ENCODE measurements around the gene LAMA5.

LAMA5 gene

DNA sequence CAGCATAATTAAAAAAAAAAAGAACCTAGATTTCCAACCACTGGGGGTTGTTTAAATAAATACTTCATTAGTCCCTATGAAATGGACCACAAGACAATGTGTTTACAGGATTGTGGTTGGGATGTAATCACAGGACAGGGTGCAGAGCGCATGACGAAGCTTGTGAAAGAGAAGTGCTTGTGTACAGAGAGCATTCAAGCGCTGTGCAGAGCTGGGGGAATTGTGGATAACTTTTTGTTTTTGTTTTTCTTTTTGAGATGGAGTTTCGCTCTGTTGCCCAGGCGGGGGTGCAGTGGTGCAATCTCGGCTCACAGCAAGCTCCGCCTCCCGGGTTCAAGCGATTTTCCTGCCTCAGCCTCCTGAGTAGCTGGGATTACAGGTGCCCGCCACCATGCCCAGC, 22.3 kb downstream of the LAMA5 start:
- no peaks in the 10 kb centered on the region for H4K20me1 ChIP-seq (ENCODE audit: insufficient read depth, low read length)
- H3K9me2 ChIP-seq (replicated peaks; ENCODE audit: insufficient read depth, low read length), result no peaks in the 10 kb centered on the region
- peaks cover 10% of the 10 kb centered on the region for H3K4me1 ChIP-seq (ENCODE audit: low read length)
- H3K9ac ChIP-seq (ENCODE audit: low read length), result no peak overlapping the region
- H3K27ac ChIP-seq (ENCODE audit: low read length), result no peak overlapping the region
- TF ChIP-seq EZH2phosphoT487 (IDR thresholded peaks at IDR 0.05; ENCODE audit: low read length) (no peak), EZH2 (optimal IDR thresholded peaks at IDR 0.05; ENCODE audit: low read depth, low read length) (no peak), CTCF (IDR thresholded peaks at IDR 0.05; ENCODE audit: low read length) (no peak)
- no peak overlapping the region for H3K4me2 ChIP-seq (ENCODE audit: low read depth, low read length)
- H3K4me3 ChIP-seq (ENCODE audit: low read length), result no peak overlapping the region
- H3K36me3 ChIP-seq (replicated peaks; ENCODE audit: insufficient read depth, low read length), result no peaks in the 10 kb centered on the region; the same call in 1 of the 2 replicates
- peaks cover 20% of the 10 kb centered on the region for H3F3A ChIP-seq (ENCODE audit: insufficient read depth, low read length)
- H3K79me2 ChIP-seq (ENCODE audit: low read length), result peaks cover 5% of the 10 kb centered on the region; the same call in 1 of the 2 replicates
- H3K27me3 ChIP-seq (replicated peaks; ENCODE audit: insufficient read depth, low read length), result no peaks in the 10 kb centered on the region
- no peak overlapping the region for H2AFZ ChIP-seq (ENCODE audit: low read length)
- no peak for DNase-seq
- no peaks in the 10 kb centered on the region for H3K9me3 ChIP-seq (replicated peaks; ENCODE audit: insufficient read depth, low read length)

GRCh38 chr20:62344092-62344491, 23.0 kb downstream of the LAMA5 start:
- peaks cover 25% of the 10 kb centered on the region for H3F3A ChIP-seq (ENCODE audit: insufficient read depth, low read length)
- no peak for DNase-seq
- no peak for TF ChIP-seq EZH2 (optimal IDR thresholded peaks at IDR 0.05; ENCODE audit: low read depth, low read length)
- no peak for TF ChIP-seq CTCF (IDR thresholded peaks at IDR 0.05; ENCODE audit: low read length)
- no peak for TF ChIP-seq EZH2phosphoT487 (IDR thresholded peaks at IDR 0.05; ENCODE audit: low read length)

DNA sequence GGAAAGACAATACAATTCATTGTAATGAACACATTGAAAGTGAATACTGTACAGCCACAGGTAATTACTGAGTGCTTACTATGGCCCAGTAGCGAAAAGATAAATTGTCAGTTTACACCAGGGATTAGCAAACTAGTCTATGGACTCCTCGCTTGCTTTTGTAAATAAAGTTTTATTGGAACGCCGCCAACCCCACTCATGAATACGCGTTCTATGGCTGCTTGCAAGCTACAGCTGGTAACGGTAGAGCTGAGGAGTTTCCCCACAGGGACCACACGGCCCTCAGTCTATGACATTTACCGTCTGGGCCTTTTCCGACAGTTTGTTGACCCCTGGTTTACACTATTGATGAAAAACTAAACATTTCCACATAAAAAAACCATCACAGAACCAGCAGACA, 24.2 kb downstream of the LAMA5 start:
- DNase-seq, result no peak
- no peak overlapping the region for H3K27ac ChIP-seq (ENCODE audit: low read length)
- peaks cover 22% of the 10 kb centered on the region for H3K4me1 ChIP-seq (ENCODE audit: low read length)
- no peaks in the 10 kb centered on the region for H3K9me2 ChIP-seq (replicated peaks; ENCODE audit: insufficient read depth, low read length)
- H3F3A ChIP-seq (ENCODE audit: insufficient read depth, low read length), result peaks cover 37% of the 10 kb centered on the region
- H3K79me2 ChIP-seq (ENCODE audit: low read length), result peaks cover 5% of the 10 kb centered on the region; the same call in 1 of the 2 replicates
- H3K27me3 ChIP-seq (replicated peaks; ENCODE audit: insufficient read depth, low read length), result no peaks in the 10 kb centered on the region
- H3K4me3 ChIP-seq (ENCODE audit: low read length), result no peak overlapping the region
- H3K9ac ChIP-seq (ENCODE audit: low read length), result no peak overlapping the region
- H4K20me1 ChIP-seq (ENCODE audit: insufficient read depth, low read length), result no peaks in the 10 kb centered on the region
- no peak overlapping the region for H3K4me2 ChIP-seq (ENCODE audit: low read depth, low read length)
- no peaks in the 10 kb centered on the region for H3K9me3 ChIP-seq (replicated peaks; ENCODE audit: insufficient read depth, low read length)
- H2AFZ ChIP-seq (ENCODE audit: low read length), result no peak overlapping the region
- no peaks in the 10 kb centered on the region; the same call in 1 of the 2 replicates for H3K36me3 ChIP-seq (replicated peaks; ENCODE audit: insufficient read depth, low read length)
- no peak for TF ChIP-seq EZH2 (optimal IDR thresholded peaks at IDR 0.05; ENCODE audit: low read depth, low read length)
- no peak for TF ChIP-seq CTCF (IDR thresholded peaks at IDR 0.05; ENCODE audit: low read length)
- TF ChIP-seq EZH2phosphoT487 (IDR thresholded peaks at IDR 0.05; ENCODE audit: low read length), result no peak

More at GRCh38 chr20:62344092-62344491, 23.0 kb downstream of the LAMA5 start:
- H3K36me3 ChIP-seq (replicated peaks; ENCODE audit: insufficient read depth, low read length), result no peaks in the 10 kb centered on the region; the same call in 1 of the 2 replicates
- H3K4me3 ChIP-seq (ENCODE audit: low read length), result no peak overlapping the region
- no peaks in the 10 kb centered on the region for H3K9me3 ChIP-seq (replicated peaks; ENCODE audit: insufficient read depth, low read length)
- H3K27me3 ChIP-seq (replicated peaks; ENCODE audit: insufficient read depth, low read length), result no peaks in the 10 kb centered on the region
- H3K27ac ChIP-seq (ENCODE audit: low read length), result no peak overlapping the region
- H4K20me1 ChIP-seq (ENCODE audit: insufficient read depth, low read length), result no peaks in the 10 kb centered on the region
- no peaks in the 10 kb centered on the region for H3K9me2 ChIP-seq (replicated peaks; ENCODE audit: insufficient read depth, low read length)
- H3K9ac ChIP-seq (ENCODE audit: low read length), result no peak overlapping the region
- H2AFZ ChIP-seq (ENCODE audit: low read length), result no peak overlapping the region
- H3K79me2 ChIP-seq (ENCODE audit: low read length), result peaks cover 5% of the 10 kb centered on the region; the same call in 1 of the 2 replicates
- peaks cover 10% of the 10 kb centered on the region for H3K4me1 ChIP-seq (ENCODE audit: low read length)
- no peak overlapping the region for H3K4me2 ChIP-seq (ENCODE audit: low read depth, low read length)

Measured in MM.1S (cell line).